K562 (cell line): ENCODE measurements around the gene TMEM200A. TPM values are rescaled to one million over a fixed set of nuclear protein-coding genes. Genes with fewer than 3 reads are reported as not detected.

Experiments
- ATAC-seq: fragments of 200-7000 bp; cut with Tn5 transposase; 3 replicates; pipeline ENCODE4 v1.9.1; 2020; ENCODE audit warnings: moderate library complexity
- BruUV-seq: library from RNA; stranded (reverse); fragments of 400-500 nt; replicated peaks from 2 replicates; lab custom pipeline; 2021; lab: Mats Ljungman, UMichigan
- CTCF ChIA-PET: fragments of 300-600 bp; formaldehyde crosslinking; extraction: SDS; loops from one replicate; lab custom pipeline; 2021; ENCODE audit warnings: low intra/inter-chr PET ratio; lab: Yijun Ruan, JAX
- POLR2A ChIA-PET: fragments of 300-600, 350-650 bp; sonication (Branson Sonifier 250); formaldehyde crosslinking; extraction: SDS; loops from one replicate; lab custom pipeline; 2021; ENCODE audit warnings: antibody characterized with exemption, inconsistent platforms; lab: Yijun Ruan, JAX
- DNase-seq, 4 experiments: peaks; one replicate each; pipeline versions ENCODE4 v3.0.0 to v3.0.0-alpha.2; 2011 to 2018; ENCODE audit warnings: low spot score in 3 of 4, mixed read lengths in 3 of 4; ENCODE audit errors: extremely low read depth in 1 of 4
- FAIRE-seq: peaks from 2 replicates; lab custom pipeline; 2011; peaks lifted over from hg19 to GRCh38; lab: Jason Lieb, UNC
- H2AFZ ChIP-seq: 2 replicates; pipeline ENCODE4 v1.6.0; 2011; ENCODE audit warnings: low read depth, low read length, control low read depth, inconsistent platforms
- H3K27ac ChIP-seq: fragments of 200-600 bp; 3 replicates; pipeline ENCODE4 v1.8.0; 2011; ENCODE audit warnings: low read depth, mild to moderate bottlenecking, control low read depth, inconsistent platforms, low read length, moderate library complexity, mixed read lengths; ENCODE audit errors: extremely low read depth
- H3K27me3 ChIP-seq, 2 experiments: fragments of 300-600 bp in 1 of 2; 2 replicates in 1 of 2; 3 replicates in 1 of 2; pipeline versions ENCODE4 v1.6.0 to v1.8.0; 2011; ENCODE audit warnings: inconsistent platforms in 2 of 2, low read length in 2 of 2, mild to moderate bottlenecking in 1 of 2, mixed read lengths in 1 of 2, moderate library complexity in 1 of 2; ENCODE audit not compliant: control insufficient read depth in 2 of 2, insufficient read depth in 2 of 2
- H3K36me3 ChIP-seq: fragments of 300-600 bp; 3 replicates; pipeline ENCODE4 v1.8.0; 2011; ENCODE audit warnings: mild to moderate bottlenecking, low read length, inconsistent platforms; ENCODE audit not compliant: control insufficient read depth, insufficient read depth
- H3K4me1 ChIP-seq, 2 experiments: fragments of 200-600 bp in 1 of 2; replicated peaks in 1 of 2; 2 replicates in 1 of 2; 3 replicates in 1 of 2; pipeline versions ENCODE4 v1.5.1 to v1.8.0; 2011; ENCODE audit warnings: inconsistent platforms in 2 of 2, low read length in 2 of 2, mild to moderate bottlenecking in 1 of 2, mixed read lengths in 1 of 2, moderate library complexity in 1 of 2; ENCODE audit not compliant: control insufficient read depth in 2 of 2, insufficient read depth in 2 of 2
- H3K4me2 ChIP-seq: 2 replicates; pipeline ENCODE4 v1.6.1; 2011; ENCODE audit warnings: low read length, control low read depth, inconsistent platforms, mixed read lengths; ENCODE audit not compliant: insufficient read depth
- H3K4me3 ChIP-seq: fragments of 200-600 bp; sonication (generic), shearing (Covaris generic); 2 replicates; pipeline ENCODE4 v1.5.1; 2016; ENCODE audit warnings: control low read depth, inconsistent platforms
- H3K79me2 ChIP-seq: fragments of 200-600 bp; 3 replicates; pipeline ENCODE4 v1.8.0; 2011; ENCODE audit warnings: low read length, inconsistent platforms; ENCODE audit not compliant: control insufficient read depth, insufficient read depth
- H3K9ac ChIP-seq, 2 experiments: 2 replicates each; pipeline versions ENCODE4 v1.6.0 to v1.6.1; 2011; ENCODE audit warnings: low read depth in 2 of 2, low read length in 2 of 2, control low read depth in 1 of 2, inconsistent platforms in 1 of 2, mild to moderate bottlenecking in 1 of 2, mixed read lengths in 1 of 2; ENCODE audit not compliant: insufficient read depth in 1 of 2
- H3K9me1 ChIP-seq: one replicate; pipeline ENCODE4 v1.6.0; 2011; ENCODE audit warnings: inconsistent platforms, mild to moderate bottlenecking, low read length, moderate library complexity; ENCODE audit not compliant: control insufficient read depth, insufficient read depth
- H3K9me3 ChIP-seq: replicated peaks from 2 replicates; pipeline ENCODE4 v1.5.1; 2011; ENCODE audit warnings: low read depth, low read length, inconsistent platforms; ENCODE audit not compliant: control insufficient read depth, insufficient read depth
- H4K20me1 ChIP-seq: replicated peaks from 2 replicates; pipeline ENCODE4 v1.6.1; 2011; ENCODE audit warnings: low read length, inconsistent platforms, mixed read lengths; ENCODE audit not compliant: control insufficient read depth, insufficient read depth
- CXXC5 ChIP-seq: fragments of 250-450 bp; sonication (Bioruptor Pico); IDR thresholded peaks from 2 replicates; pipeline ENCODE4 v1.8.0; 2022; ENCODE audit warnings: inconsistent platforms, mild to moderate bottlenecking, moderate library complexity
- EP400 ChIP-seq: fragments of 450-650 bp; IDR thresholded peaks from 2 replicates; pipeline ENCODE4 v1.6.1; 2017; ENCODE audit warnings: antibody characterized with exemption, mild to moderate bottlenecking, moderate library complexity
- FOXM1 ChIP-seq, 2 experiments: fragments of 450-650 bp in 1 of 2; sonication (generic) in 1 of 2; formaldehyde crosslinking in 1 of 2; IDR thresholded peaks; 2 replicates each; pipeline versions ENCODE4 v1.6.1 to v1.9.0; 2017 to 2022; ENCODE audit warnings: low read depth in 2 of 2, mild to moderate bottlenecking in 2 of 2, missing genetic modification reagents in 1 of 2, moderate library complexity in 1 of 2
- HOXB6 ChIP-seq: fragments of 250-450 bp; sonication (Bioruptor Pico); IDR thresholded peaks from 2 replicates; pipeline ENCODE4 v1.5.1; 2022; ENCODE audit warnings: mild to moderate bottlenecking, borderline replicate concordance
- IFI16 ChIP-seq: fragments of 250-450 bp; sonication (Bioruptor Pico); IDR thresholded peaks from 2 replicates; pipeline ENCODE4 v2.1.2; 2022; ENCODE audit warnings: mild to moderate bottlenecking, inconsistent platforms
- KAT8 ChIP-seq: fragments of 450-650 bp; IDR thresholded peaks from 2 replicates; pipeline ENCODE4 v1.6.1; 2016; ENCODE audit warnings: low read depth, mild to moderate bottlenecking
- LARP7 ChIP-seq: fragments of 450-650 bp; IDR thresholded peaks from 2 replicates; pipeline ENCODE4 v1.6.1; 2016
- MTF1 ChIP-seq: fragments of 250-450 bp; sonication (Bioruptor Pico); IDR thresholded peaks from 2 replicates; pipeline ENCODE4 v1.9.0; 2021; ENCODE audit warnings: moderate library complexity, mild to moderate bottlenecking, inconsistent platforms, borderline replicate concordance
- MXI1 ChIP-seq: IDR thresholded peaks from 2 replicates; pipeline ENCODE4 v1.6.1; 2011; ENCODE audit warnings: low read depth, mild to moderate bottlenecking, improper control_type of control experiment, low read length
- NONO ChIP-seq, 2 experiments: fragments of 200-400 bp in 1 of 2; fragments of 450-650 bp in 1 of 2; formaldehyde crosslinking in 1 of 2; IDR thresholded peaks; 2 replicates each; pipeline ENCODE4 v1.6.1; 2017; ENCODE audit warnings: low read depth in 2 of 2, mild to moderate bottlenecking in 2 of 2, moderate library complexity in 2 of 2, low read length in 1 of 2
- NRF1 ChIP-seq, 2 experiments: fragments of 450-650 bp; IDR thresholded peaks in 1 of 2; conservative IDR thresholded peaks in 1 of 2; 2 replicates each; pipeline ENCODE4 v1.6.1; 2014; ENCODE audit warnings: mild to moderate bottlenecking in 2 of 2
- RAD51 ChIP-seq: fragments of 450-650 bp; IDR thresholded peaks from 2 replicates; pipeline ENCODE4 v1.7.1; 2016; ENCODE audit warnings: low read depth, mild to moderate bottlenecking, borderline replicate concordance
- RBM25 ChIP-seq: fragments of 200-400 bp; formaldehyde crosslinking; IDR thresholded peaks from 2 replicates; pipeline ENCODE4 v1.6.1; 2018; ENCODE audit warnings: low read length, low read depth, moderate library complexity; ENCODE audit not compliant: severe bottlenecking
- ZFX ChIP-seq: sonication (generic); formaldehyde crosslinking; IDR thresholded peaks from 2 replicates; pipeline ENCODE4 v1.8.0; 2022; ENCODE audit warnings: mild to moderate bottlenecking, missing genetic modification reagents, moderate library complexity
- ZNF217 ChIP-seq: sonication (generic); formaldehyde crosslinking; IDR thresholded peaks from 2 replicates; pipeline ENCODE4 v1.8.0; 2022; ENCODE audit warnings: mild to moderate bottlenecking, missing genetic modification reagents
- WGBS: fragments of 100-300 bp; shearing (Covaris generic); methylation state at CpG from one replicate; pipeline ENCODE4 v1.1.6; 2016; ENCODE audit warnings: low coverage, mixed read lengths; ENCODE audit not compliant: insufficient coverage; ENCODE audit errors: missing lambda C conversion rate; 5-methylcytosine and 5-hydroxymethylcytosine counted together
- in situ Hi-C: fragments of 300-500 bp; cut with MboI; formaldehyde crosslinking; loops from 4 replicates; pipeline ENCODE4 v1.15.0; 2018; ENCODE audit warnings: inconsistent platforms, mixed read lengths
- intact Hi-C: fragments of 100-400 bp; cut with micrococcal nuclease; formaldehyde crosslinking; loops from 2 replicates; pipeline ENCODE4 v1.14.2; 2022
- polyA plus RNA-seq, 8 experiments: library from polyadenylated mRNA; depleted of rRNA in 4 of 8; stranded (reverse) in 5 of 8; unstranded in 3 of 8; fragments of >200 nt; fragmentation: Nextera tagmentation in 2 of 8; fragmentation: Illumina TruSeq in 1 of 8; extraction: Ambion mirVana in 2 of 8; extraction: Trizol in 1 of 8; gene quantifications; 2 replicates each; pipeline versions ENCODE4 v1.2.1 to v1.2.3, GENCODE V29; 2011 to 2014; ENCODE audit warnings: inconsistent platforms in 1 of 8, missing spikeins in 1 of 8
- total RNA-seq, 7 experiments: library from RNA; depleted of rRNA in 6 of 7; stranded (reverse); fragments of >200 nt in 6 of 7; fragmentation: Illumina TruSeq in 2 of 7; extraction: Trizol in 2 of 7; gene quantifications; 2 replicates each; pipeline versions ENCODE4 v1.2.1 to v1.2.3, GENCODE V29; 2011 to 2021; ENCODE audit warnings: low replicate concordance in 1 of 7
- TF ChIP-seq, protein P1 (sequence below): fragments of 450-650 bp; IDR thresholded peaks from 2 replicates; pipeline ENCODE4 v1.6.1; 2018; ENCODE audit warnings: mild to moderate bottlenecking, low read depth; ENCODE audit not compliant: partially characterized antibody
- TF ChIP-seq, protein P2 (sequence below): fragments of 250-450 bp; sonication (Bioruptor Pico); IDR thresholded peaks from 2 replicates; pipeline ENCODE4 v1.5.0; 2021; ENCODE audit warnings: mild to moderate bottlenecking, moderate library complexity
- TF ChIP-seq, protein P3 (sequence below): sonication (generic); formaldehyde crosslinking; IDR thresholded peaks from 2 replicates; pipeline ENCODE4 v1.8.0; 2022; ENCODE audit warnings: mild to moderate bottlenecking, missing genetic modification reagents

Gene TMEM200A
- total and polyA plus RNA-seq, 9 of the 15 experiments (the other 6 are each of a cell fraction or from before 2014, with no cell fraction given) = 0.04 TPM; not detected in 8

DNA sequence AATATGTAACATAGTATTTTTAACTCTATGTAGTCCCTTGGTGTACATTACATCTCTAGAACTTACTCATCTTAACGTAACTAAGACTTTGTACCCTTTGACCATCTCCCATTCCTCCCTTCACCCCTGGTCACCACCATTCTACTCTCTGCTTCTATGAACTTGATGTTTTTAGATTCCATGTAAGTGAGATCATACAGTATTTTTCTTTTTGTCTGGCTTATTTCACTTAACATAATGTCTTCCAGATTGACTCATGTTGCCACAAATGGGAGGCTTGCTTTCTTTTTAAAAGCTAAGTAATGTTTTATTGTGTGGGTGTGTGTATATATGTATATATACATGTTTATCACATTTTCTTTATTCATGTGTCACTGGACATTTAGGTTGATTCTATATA lies 55.8 kb downstream of the TMEM200A start:
- intact Hi-C loops (no loop called here), in situ Hi-C loops (no loop called here)
- Histone ChIP-seq H3K9ac (no peak overlapping the region), H2AFZ (no peak overlapping the region), H3K4me3 (no peak overlapping the region), H3K27me3 (no peaks in the 10 kb centered on the region), H3K4me1 (no peaks in the 10 kb centered on the region), H3K9me1 (no peaks in the 10 kb centered on the region), H3K9me3 (no peaks in the 10 kb centered on the region), H3K36me3 (no peaks in the 10 kb centered on the region), H3K79me2 (no peaks in the 10 kb centered on the region), H3K4me2 (no peak overlapping the region), H3K27ac (no peak overlapping the region), H4K20me1 (no peaks in the 10 kb centered on the region)
- ATAC-seq (no peak), FAIRE-seq (no peak), DNase-seq (no peak)
- CTCF ChIA-PET = no interaction called here
- WGBS = 0% methylated on average over 1 of the region's 1 CpG
- POLR2A ChIA-PET = no interaction called here
- BruUV-seq = no TSS peak
- TF ChIP-seq HOXB6 (CRISPR knock-in tag) (no peak), ZNF217 (CRISPR knock-in tag) (no peak), ZFX (CRISPR knock-in tag) (no peak), FOXM1 (IDR thresholded peaks at IDR 0.05; ENCODE audit: low read depth) (no peak), FOXM1 (CRISPR knock-in tag; IDR thresholded peaks at IDR 0.05; ENCODE audit: low read depth) (no peak), CXXC5 (CRISPR knock-in tag) (no peak), EP400 (no peak), NRF1 (conservative IDR thresholded peaks at IDR 0.05 in 1 of 2, IDR thresholded peaks at IDR 0.05 in 1 of 2) (no peak), IFI16 (no peak), KAT8 (no peak), NONO (IDR thresholded peaks at IDR 0.05; ENCODE audit: low read depth in 2 of 2, low read length in 1 of 2) (no peak), MXI1 (no peak), LARP7 (no peak), MTF1 (CRISPR knock-in tag) (no peak), RAD51 (no peak), RBM25 (no peak)
- TF ChIP-seq, protein P1, sequence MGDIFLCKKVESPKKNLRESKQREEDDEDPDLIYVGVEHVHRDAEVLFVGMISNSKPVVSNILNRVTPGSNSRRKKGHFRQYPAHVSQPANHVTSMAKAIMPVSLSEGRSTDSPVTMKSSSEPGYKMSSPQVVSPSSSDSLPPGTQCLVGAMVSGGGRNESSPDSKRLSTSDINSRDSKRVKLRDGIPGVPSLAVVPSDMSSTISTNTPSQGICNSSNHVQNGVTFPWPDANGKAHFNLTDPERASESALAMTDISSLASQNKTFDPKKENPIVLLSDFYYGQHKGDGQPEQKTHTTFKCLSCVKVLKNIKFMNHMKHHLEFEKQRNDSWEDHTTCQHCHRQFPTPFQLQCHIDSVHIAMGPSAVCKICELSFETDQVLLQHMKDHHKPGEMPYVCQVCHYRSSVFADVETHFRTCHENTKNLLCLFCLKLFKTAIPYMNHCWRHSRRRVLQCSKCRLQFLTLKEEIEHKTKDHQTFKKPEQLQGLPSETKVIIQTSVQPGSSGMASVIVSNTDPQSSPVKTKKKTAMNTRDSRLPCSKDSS = no peak
- TF ChIP-seq, protein P2, sequence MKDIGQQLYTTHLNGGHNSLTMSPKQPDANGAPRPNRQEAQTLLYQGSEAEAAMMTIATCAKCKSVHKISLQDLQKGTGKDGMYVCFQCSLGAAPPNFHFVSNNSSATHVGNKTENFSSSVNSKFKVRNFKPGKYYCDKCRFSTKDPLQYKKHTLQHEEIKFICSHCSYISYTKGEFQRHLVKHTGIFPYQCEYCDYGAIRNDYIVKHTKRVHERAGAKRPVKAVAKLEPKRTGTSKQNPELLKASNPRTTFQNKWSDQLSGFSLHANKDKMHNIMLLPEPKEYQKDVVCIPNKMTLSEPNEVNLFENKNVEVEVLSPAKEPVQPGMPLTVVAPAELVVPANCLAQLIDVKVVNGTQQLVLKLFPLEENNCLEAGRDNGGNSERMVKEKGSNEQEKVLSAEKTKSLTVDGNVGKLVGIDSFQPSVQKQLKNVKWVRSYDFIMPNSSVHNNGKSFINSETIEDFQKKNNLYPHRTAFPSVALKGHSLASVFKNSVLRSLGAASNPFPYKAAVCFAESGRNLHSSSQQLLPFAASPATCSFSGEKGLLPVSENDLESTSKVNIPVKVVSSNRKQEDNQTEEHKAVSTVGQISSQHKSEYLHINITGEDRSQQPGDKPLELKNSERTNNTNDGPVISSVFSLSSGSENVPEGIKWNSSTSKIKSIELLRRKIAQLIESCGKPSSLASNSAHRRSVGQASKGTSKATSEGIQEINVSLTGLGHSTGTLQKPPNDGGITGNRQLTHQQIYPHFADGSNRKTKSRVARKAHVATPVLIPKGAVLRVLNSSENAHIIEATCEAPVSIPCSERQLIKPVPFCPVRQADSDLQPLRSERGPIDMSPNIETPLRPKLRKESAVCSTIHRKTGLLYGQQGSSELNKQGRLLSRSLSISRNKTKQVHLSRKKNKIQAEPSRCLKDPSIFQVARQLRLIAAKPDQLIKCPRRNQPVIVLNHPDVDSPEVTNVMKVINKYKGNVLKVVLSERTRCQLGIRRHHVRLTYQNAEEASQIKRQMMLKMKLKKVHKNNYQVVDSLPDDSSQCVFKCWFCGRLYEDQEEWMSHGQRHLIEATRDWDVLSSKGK = no peak
- TF ChIP-seq, protein P3, sequence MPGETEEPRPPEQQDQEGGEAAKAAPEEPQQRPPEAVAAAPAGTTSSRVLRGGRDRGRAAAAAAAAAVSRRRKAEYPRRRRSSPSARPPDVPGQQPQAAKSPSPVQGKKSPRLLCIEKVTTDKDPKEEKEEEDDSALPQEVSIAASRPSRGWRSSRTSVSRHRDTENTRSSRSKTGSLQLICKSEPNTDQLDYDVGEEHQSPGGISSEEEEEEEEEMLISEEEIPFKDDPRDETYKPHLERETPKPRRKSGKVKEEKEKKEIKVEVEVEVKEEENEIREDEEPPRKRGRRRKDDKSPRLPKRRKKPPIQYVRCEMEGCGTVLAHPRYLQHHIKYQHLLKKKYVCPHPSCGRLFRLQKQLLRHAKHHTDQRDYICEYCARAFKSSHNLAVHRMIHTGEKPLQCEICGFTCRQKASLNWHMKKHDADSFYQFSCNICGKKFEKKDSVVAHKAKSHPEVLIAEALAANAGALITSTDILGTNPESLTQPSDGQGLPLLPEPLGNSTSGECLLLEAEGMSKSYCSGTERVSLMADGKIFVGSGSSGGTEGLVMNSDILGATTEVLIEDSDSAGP (CRISPR knock-in tag) = no peak
- TF ChIP-seq, all 486 proteins: peak for 0
